RPMI7951 (cell line): ENCODE data around the gene TMEM184B. TPM values are rescaled to one million over a fixed set of nuclear protein-coding genes. Genes with fewer than 3 reads are reported as not detected.

Experiments used
- DNase-seq: peaks from one replicate; pipeline ENCODE4 v3.0.0-alpha.2; 2012; ENCODE audit warnings: low read depth
- total RNA-seq: library from RNA; depleted of rRNA; stranded (reverse); fragments of >200 nt; shearing (Covaris generic); gene quantifications from 2 replicates; pipeline ENCODE4 v1.2.3, GENCODE V29; 2014

TMEM184B gene
- total RNA-seq, 1 experiment from 2014 or later = 33.0 TPM

- no peak for DNase-seq
These were observed 45.8 kb downstream of the TMEM184B start for GRCh38 chr22:38226853-38227649.

- no peak for DNase-seq
These were observed 49.4 kb downstream of the TMEM184B start for GRCh38 chr22:38223289-38223960.

- DNase-seq = no peak
These were observed 50.1 kb downstream of the TMEM184B start for GRCh38 chr22:38222797-38223119.

GRCh38 chr22:38221908-38222796, 50.7 kb downstream of the TMEM184B start:
- no peak for DNase-seq

- DNase-seq = no peak
These were observed 51.4 kb downstream of the TMEM184B start for GRCh38 chr22:38221407-38221806.

- no peak for DNase-seq
These were observed 52.0 kb downstream of the TMEM184B start for GRCh38 chr22:38220653-38221386.

GRCh38 chr22:38220163-38220562, 52.6 kb downstream of the TMEM184B start:
- no peak for DNase-seq

GRCh38 chr22:38219632-38220031, 53.2 kb downstream of the TMEM184B start:
- DNase-seq = no peak

GRCh38 chr22:38218661-38219622, 53.9 kb downstream of the TMEM184B start:
- peak; percentile 93 for DNase-seq

- no peak for DNase-seq
These were observed 57.4 kb downstream of the TMEM184B start for GRCh38 chr22:38215156-38216038.

GRCh38 chr22:38214302-38215056, 58.3 kb downstream of the TMEM184B start:
- DNase-seq = no peak

GRCh38 chr22:38213990-38214301, 58.9 kb downstream of the TMEM184B start:
- DNase-seq = no peak

- no peak for DNase-seq
These were observed 59.4 kb downstream of the TMEM184B start for GRCh38 chr22:38213319-38213989.

- DNase-seq = no peak
These were observed 60.4 kb downstream of the TMEM184B start for GRCh38 chr22:38212442-38212841.

- DNase-seq = no peak
These were observed 61.3 kb downstream of the TMEM184B start for GRCh38 chr22:38211556-38211955.

- no peak for DNase-seq
These were observed 64.2 kb downstream of the TMEM184B start for GRCh38 chr22:38208551-38208968.

GRCh38 chr22:38207898-38208432, 64.8 kb downstream of the TMEM184B start:
- no peak for DNase-seq
